ENCODE results near the gene EFCAB8.

GRCh38 chr20:32891926-32892660 lies 33.4 kb downstream of the EFCAB8 start:
- no peak for TF ChIP-seq POLR2A (IDR thresholded peaks at IDR 0.05)
- TF ChIP-seq CTCF (IDR thresholded peaks at IDR 0.05), result no peak

All from heart left ventricle (tissue), 13 donors.